Transverse colon (tissue), 4 donors: ENCODE measurements around the gene SPIRE1.

ENCODE experiments used
- EP300 ChIP-seq: sonication (generic); formaldehyde crosslinking; IDR thresholded peaks from one replicate; pipeline ENCODE4 v1.6.1; 2017; ENCODE audit warnings: antibody characterized with exemption, low read depth
- POLR2A ChIP-seq: fragments of 450-650 bp; IDR thresholded peaks from one replicate; pipeline ENCODE4 v1.6.1; 2016; ENCODE audit warnings: antibody characterized with exemption, mild to moderate bottlenecking, moderate library complexity
- POLR2AphosphoS5 ChIP-seq, 3 donors: sonication (generic); formaldehyde crosslinking; IDR thresholded peaks; one replicate each; pipeline ENCODE4 v1.6.1; 2016; ENCODE audit warnings: antibody characterized with exemption in 3 of 3
- TF ChIP-seq, protein P1 (sequence below), 5 experiments: fragments of 200-600 bp in 3 of 5; fragments of 450-650 bp in 2 of 5; sonication (generic) in 3 of 5; IDR thresholded peaks; 1 replicate in 2 of 5; 2 replicates in 3 of 5; pipeline ENCODE4 v1.5.1; 2016 to 2017; ENCODE audit warnings: antibody characterized with exemption in 5 of 5, inconsistent platforms in 3 of 5, mild to moderate bottlenecking in 2 of 5, moderate library complexity in 1 of 5

DNA sequence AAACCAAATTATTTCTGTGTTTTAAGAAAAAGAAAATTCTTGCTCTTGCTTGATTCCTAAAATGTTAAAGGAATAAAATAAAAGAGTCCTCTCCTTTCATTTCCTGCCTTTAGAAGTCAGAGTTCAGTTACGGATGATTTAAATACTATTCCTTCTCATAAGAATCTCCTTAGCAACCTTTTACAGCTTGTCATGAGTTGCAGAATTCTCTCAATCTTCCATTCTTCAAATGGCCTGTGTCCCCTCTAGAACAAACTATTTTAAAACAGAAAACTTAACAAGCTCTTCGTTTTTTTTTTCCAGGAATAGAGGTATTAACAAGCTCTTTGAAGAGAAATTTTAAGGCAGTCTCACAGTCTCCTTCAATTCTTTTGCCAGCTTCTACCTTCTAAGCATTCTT lies 42.2 kb downstream of the SPIRE1 start:
- TF ChIP-seq, protein P1, sequence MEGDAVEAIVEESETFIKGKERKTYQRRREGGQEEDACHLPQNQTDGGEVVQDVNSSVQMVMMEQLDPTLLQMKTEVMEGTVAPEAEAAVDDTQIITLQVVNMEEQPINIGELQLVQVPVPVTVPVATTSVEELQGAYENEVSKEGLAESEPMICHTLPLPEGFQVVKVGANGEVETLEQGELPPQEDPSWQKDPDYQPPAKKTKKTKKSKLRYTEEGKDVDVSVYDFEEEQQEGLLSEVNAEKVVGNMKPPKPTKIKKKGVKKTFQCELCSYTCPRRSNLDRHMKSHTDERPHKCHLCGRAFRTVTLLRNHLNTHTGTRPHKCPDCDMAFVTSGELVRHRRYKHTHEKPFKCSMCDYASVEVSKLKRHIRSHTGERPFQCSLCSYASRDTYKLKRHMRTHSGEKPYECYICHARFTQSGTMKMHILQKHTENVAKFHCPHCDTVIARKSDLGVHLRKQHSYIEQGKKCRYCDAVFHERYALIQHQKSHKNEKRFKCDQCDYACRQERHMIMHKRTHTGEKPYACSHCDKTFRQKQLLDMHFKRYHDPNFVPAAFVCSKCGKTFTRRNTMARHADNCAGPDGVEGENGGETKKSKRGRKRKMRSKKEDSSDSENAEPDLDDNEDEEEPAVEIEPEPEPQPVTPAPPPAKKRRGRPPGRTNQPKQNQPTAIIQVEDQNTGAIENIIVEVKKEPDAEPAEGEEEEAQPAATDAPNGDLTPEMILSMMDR (IDR thresholded peaks at IDR 0.05): no peak
- TF ChIP-seq POLR2AphosphoS5 (IDR thresholded peaks at IDR 0.05) (no peak), POLR2A (no peak), EP300 (no peak)
